Type B pancreatic cell (in vitro differentiated cells): ENCODE results near the gene ITPKB. TPM values are rescaled to one million over a fixed set of nuclear protein-coding genes. Genes with fewer than 3 reads are reported as not detected.

Experiments used
- DNase-seq: peaks from one replicate; pipeline ENCODE4 v3.0.0; 2021; ENCODE audit warnings: mixed read lengths; ENCODE audit not compliant: unreplicated experiment; ENCODE audit errors: extremely low spot score
- H3K27ac Mint-ChIP-seq: 2 replicates; pipeline ENCODE4 v1.8.0; 2021; ENCODE audit warnings: mild to moderate bottlenecking, mixed read lengths
- H3K27me3 Mint-ChIP-seq: 2 replicates; pipeline ENCODE4 v1.8.0; 2021; ENCODE audit warnings: mixed read lengths
- H3K36me3 Mint-ChIP-seq: 2 replicates; pipeline ENCODE4 v1.8.0; 2021; ENCODE audit warnings: mixed read lengths
- H3K4me1 Mint-ChIP-seq: one replicate; pipeline ENCODE4 v1.8.0; 2021; ENCODE audit warnings: mixed read lengths; ENCODE audit not compliant: unreplicated experiment
- H3K4me3 Mint-ChIP-seq: 2 replicates; pipeline ENCODE4 v1.8.0; 2021; ENCODE audit warnings: mild to moderate bottlenecking, mixed read lengths
- H3K9me3 Mint-ChIP-seq: 2 replicates; pipeline ENCODE4 v1.8.0; 2021; ENCODE audit warnings: mixed read lengths
- CTCF ChIP-seq: fragments of 200-600 bp; sonication (generic); conservative IDR thresholded peaks from 2 replicates; pipeline ENCODE4 v1.5.0; 2021; ENCODE audit warnings: antibody characterized with exemption, mild to moderate bottlenecking
- total RNA-seq: library from RNA; stranded (reverse); gene quantifications from 2 replicates; pipeline ENCODE4 v1.2.1, GENCODE V29; 2021; ENCODE audit warnings: low replicate concordance

The ITPKB gene
- total RNA-seq, 1 donor from 2014 or later: 31.4 TPM

- Mint-ChIP-seq H3K4me1 (peaks cover 43% of the 10 kb centered on the region), H3K4me3 (no peak overlapping the region), H3K27me3 (no peaks in the 10 kb centered on the region), H3K36me3 (peaks cover 3% of the 10 kb centered on the region), H3K27ac (peak overlapping the region; percentile 13), H3K9me3 (no peaks in the 10 kb centered on the region)
- no peak for DNase-seq
- TF ChIP-seq CTCF: no peak
Observed at GRCh38 chr1:226699166-226699565, 39.9 kb downstream of the ITPKB start.

- no peak for DNase-seq
- H3K4me3 Mint-ChIP-seq: no peak overlapping the region
- H3K9me3 Mint-ChIP-seq: no peaks in the 10 kb centered on the region
- H3K36me3 Mint-ChIP-seq: peaks cover 3% of the 10 kb centered on the region
- H3K27me3 Mint-ChIP-seq: no peaks in the 10 kb centered on the region
- H3K4me1 Mint-ChIP-seq: peaks cover 42% of the 10 kb centered on the region
- peak overlapping the region; percentile 90 for H3K27ac Mint-ChIP-seq
- no peak for TF ChIP-seq CTCF
Observed at GRCh38 chr1:226698659-226699058, 40.4 kb downstream of the ITPKB start.

GRCh38 chr1:226697929-226698544, 41.0 kb downstream of the ITPKB start:
- Mint-ChIP-seq H3K27ac (peak overlapping the region; percentile 90), H3K4me1 (peaks cover 41% of the 10 kb centered on the region), H3K9me3 (no peaks in the 10 kb centered on the region), H3K27me3 (no peaks in the 10 kb centered on the region), H3K4me3 (no peak overlapping the region), H3K36me3 (peaks cover 3% of the 10 kb centered on the region)
- no peak for TF ChIP-seq CTCF
- no peak for DNase-seq

- Mint-ChIP-seq H3K36me3 (peaks cover 3% of the 10 kb centered on the region), H3K9me3 (no peaks in the 10 kb centered on the region), H3K27me3 (no peaks in the 10 kb centered on the region), H3K4me1 (peaks cover 34% of the 10 kb centered on the region), H3K27ac (peak overlapping the region; percentile 90), H3K4me3 (peak overlapping the region; percentile 43)
- DNase-seq: no peak
- no peak for TF ChIP-seq CTCF
Observed at GRCh38 chr1:226697151-226697928, 41.7 kb downstream of the ITPKB start.

GRCh38 chr1:226696547-226696946, 42.5 kb downstream of the ITPKB start:
- TF ChIP-seq CTCF: no peak
- Mint-ChIP-seq H3K9me3 (no peaks in the 10 kb centered on the region), H3K27me3 (no peaks in the 10 kb centered on the region), H3K4me3 (no peak overlapping the region), H3K4me1 (peaks cover 28% of the 10 kb centered on the region), H3K36me3 (peaks cover 3% of the 10 kb centered on the region), H3K27ac (no peak overlapping the region)
- DNase-seq: no peak
